IMR-90 (cell line): Measurements from ENCODE around the gene BRPF1. TPM values are rescaled to one million over a fixed set of nuclear protein-coding genes. Genes with fewer than 3 reads are reported as not detected.

Experiments used
- ATAC-seq: fragments of 200-7000 bp; cut with Tn5 transposase; 2 replicates; pipeline ENCODE4 v1.9.1; 2020; ENCODE audit warnings: low read depth, mild to moderate bottlenecking, moderate library complexity
- BruUV-seq: library from RNA; stranded (reverse); fragments of 400-500 nt; replicated peaks from 2 replicates; lab custom pipeline; 2021; lab: Mats Ljungman, UMichigan
- CTCF ChIA-PET: fragments of 300-600 bp; formaldehyde crosslinking; extraction: SDS; loops from one replicate; lab custom pipeline; 2021; ENCODE audit warnings: antibody characterized with exemption; lab: Yijun Ruan, JAX
- POLR2A ChIA-PET: fragments of 300-600 bp; sonication (Branson Sonifier 250); formaldehyde crosslinking; loops from one replicate; lab custom pipeline; 2022; ENCODE audit warnings: antibody characterized with exemption; ENCODE audit not compliant: unreplicated experiment; lab: Charles Lee
- DNase-seq: peaks from one replicate; pipeline ENCODE4 v3.0.0; 2013
- H2AFZ ChIP-seq: replicated peaks from 2 replicates; pipeline ENCODE3; 2013; ENCODE audit warnings: low read length, mild to moderate bottlenecking; ENCODE audit not compliant: poor library complexity
- H2AK5ac ChIP-seq: 2 replicates; pipeline ENCODE4 v1.6.1; 2013; ENCODE audit warnings: low read depth, low read length, inconsistent platforms
- H2AK9ac ChIP-seq: replicated peaks from 2 replicates; pipeline ENCODE3; 2013; ENCODE audit warnings: mild to moderate bottlenecking, low read depth, low read length, moderate library complexity; ENCODE audit not compliant: poor library complexity
- H2BK120ac ChIP-seq: 2 replicates; pipeline ENCODE4 v1.6.1; 2013; ENCODE audit warnings: low read depth, low read length, inconsistent platforms
- H2BK15ac ChIP-seq: 3 replicates; pipeline ENCODE4 v1.6.1; 2013; ENCODE audit warnings: low read depth, low read length, inconsistent platforms
- H2BK20ac ChIP-seq: 2 replicates; pipeline ENCODE4 v1.6.1; 2013; ENCODE audit warnings: low read depth, mild to moderate bottlenecking, inconsistent platforms, low read length, moderate library complexity
- H2BK5ac ChIP-seq: 2 replicates; pipeline ENCODE4 v1.6.1; 2013; ENCODE audit warnings: mild to moderate bottlenecking, low read depth, low read length, inconsistent platforms; ENCODE audit not compliant: poor library complexity, severe bottlenecking
- H3K14ac ChIP-seq: replicated peaks from 2 replicates; pipeline ENCODE4 v1.6.1; 2013; ENCODE audit warnings: low read depth, low read length, inconsistent platforms
- H3K18ac ChIP-seq: 2 replicates; pipeline ENCODE4 v1.6.1; 2013; ENCODE audit warnings: low read depth, low read length, control low read depth
- H3K23ac ChIP-seq: 2 replicates; pipeline ENCODE4 v1.6.1; 2013; ENCODE audit warnings: low read depth, low read length, inconsistent platforms
- H3K27ac ChIP-seq: 2 replicates; pipeline ENCODE4 v1.5.1; 2013; ENCODE audit warnings: mild to moderate bottlenecking, control low read depth, low read length; ENCODE audit not compliant: insufficient read depth
- H3K27me3 ChIP-seq: 2 replicates; pipeline ENCODE4 v1.6.1; 2013; ENCODE audit warnings: low read length; ENCODE audit not compliant: control insufficient read depth, insufficient read depth
- H3K36me3 ChIP-seq: 2 replicates; pipeline ENCODE4 v1.6.1; 2013; ENCODE audit warnings: low read length, mixed read lengths; ENCODE audit not compliant: control insufficient read depth, insufficient read depth
- H3K4ac ChIP-seq: 2 replicates; pipeline ENCODE4 v1.6.1; 2013; ENCODE audit warnings: low read depth, low read length, inconsistent platforms
- H3K4me1 ChIP-seq: 2 replicates; pipeline ENCODE4 v1.6.1; 2013; ENCODE audit warnings: low read length, mixed read lengths; ENCODE audit not compliant: control insufficient read depth, insufficient read depth
- H3K4me2 ChIP-seq: 2 replicates; pipeline ENCODE4 v1.6.1; 2013; ENCODE audit warnings: low read depth, mild to moderate bottlenecking, control low read depth, low read length, moderate library complexity
- H3K4me3 ChIP-seq: 2 replicates; pipeline ENCODE4 v1.5.1; 2013; ENCODE audit warnings: low read depth, mild to moderate bottlenecking, control low read depth, low read length, moderate library complexity; ENCODE audit not compliant: insufficient read depth
- H3K56ac ChIP-seq: 2 replicates; pipeline ENCODE4 v1.6.1; 2013; ENCODE audit warnings: low read length, inconsistent platforms; ENCODE audit not compliant: insufficient read depth; ENCODE audit errors: extremely low read depth
- H3K79me1 ChIP-seq, 2 experiments: 2 replicates each; pipeline ENCODE4 v1.6.1; 2013; ENCODE audit warnings: low read length in 2 of 2, inconsistent platforms in 1 of 2, low read depth in 1 of 2
- H3K9ac ChIP-seq: 2 replicates; pipeline ENCODE4 v1.6.1; 2013; ENCODE audit warnings: low read depth, low read length, control low read depth
- H3K9me1 ChIP-seq: 2 replicates; pipeline ENCODE4 v1.6.1; 2013; ENCODE audit warnings: low read length, inconsistent platforms; ENCODE audit not compliant: insufficient read depth
- H3K9me3 ChIP-seq: 2 replicates; pipeline ENCODE4 v1.6.1; 2013; ENCODE audit warnings: low read length; ENCODE audit not compliant: control insufficient read depth, insufficient read depth
- H4K20me1 ChIP-seq: 2 replicates; pipeline ENCODE4 v1.6.1; 2013; ENCODE audit warnings: low read length, inconsistent platforms; ENCODE audit not compliant: insufficient read depth
- H4K5ac ChIP-seq: 2 replicates; pipeline ENCODE4 v1.6.1; 2013; ENCODE audit warnings: mild to moderate bottlenecking, low read depth, low read length, control low read depth
- H4K8ac ChIP-seq, 2 experiments: 2 replicates each; pipeline ENCODE4 v1.6.1; 2013; ENCODE audit warnings: low read depth in 2 of 2, low read length in 2 of 2, control low read depth in 1 of 2, inconsistent platforms in 1 of 2
- H4K91ac ChIP-seq: 2 replicates; pipeline ENCODE4 v1.6.1; 2013; ENCODE audit warnings: low read depth, low read length, inconsistent platforms; ENCODE audit not compliant: insufficient read depth
- BHLHE40 ChIP-seq: fragments of 150-350 bp; IDR thresholded peaks from 2 replicates; pipeline ENCODE4 v1.6.1; 2016; ENCODE audit warnings: mild to moderate bottlenecking, low read depth, low read length
- FOS ChIP-seq: fragments of 150-350 bp; IDR thresholded peaks from 2 replicates; pipeline ENCODE4 v1.6.1; 2016; ENCODE audit warnings: low read depth, low read length
- MAZ ChIP-seq: IDR thresholded peaks from 2 replicates; pipeline ENCODE4 v1.6.1; 2012; ENCODE audit warnings: low read depth, mild to moderate bottlenecking, low read length, improper control_type of control experiment, moderate library complexity, borderline replicate concordance
- RAD21 ChIP-seq: IDR thresholded peaks from 2 replicates; pipeline ENCODE4 v1.6.1; 2012; ENCODE audit warnings: low read length, improper control_type of control experiment
- RCOR1 ChIP-seq: IDR thresholded peaks from 2 replicates; pipeline ENCODE4 v1.6.1; 2012; ENCODE audit warnings: mild to moderate bottlenecking, low read length, improper control_type of control experiment; ENCODE audit not compliant: insufficient replicate concordance
- RFX5 ChIP-seq: IDR thresholded peaks from 2 replicates; pipeline ENCODE4 v1.8.0; 2012; ENCODE audit warnings: low read depth, mild to moderate bottlenecking, low read length, moderate library complexity
- WGBS, 2 experiments: methylation state at CpG; one replicate each; pipeline versions ENCODE4 v1.1.5 to v1.1.7; 2013; ENCODE audit warnings: missing lambda C conversion rate in 2 of 2; ENCODE audit not compliant: insufficient read length in 1 of 2; ENCODE audit errors: extremely low coverage in 2 of 2; 5-methylcytosine and 5-hydroxymethylcytosine counted together
- dilution Hi-C: fragments of 300-500 bp; cut with HindIII; formaldehyde crosslinking; loops from one replicate; pipeline ENCODE4 v1.14.3; 2018; ENCODE audit warnings: low sequenced_read_pairs; ENCODE audit not compliant: unreplicated experiment
- in situ Hi-C: fragments of 300-500 bp; cut with MboI; formaldehyde crosslinking; loops from 3 replicates; pipeline ENCODE4 v1.14.3; 2019; ENCODE audit warnings: low sequenced_read_pairs, inconsistent platforms, mixed read lengths
- intact Hi-C: fragments of 100-400 bp; cut with micrococcal nuclease; formaldehyde crosslinking; loops from 2 replicates; pipeline ENCODE4 v1.10.0; 2022
- polyA plus RNA-seq, 3 experiments: library from polyadenylated mRNA; depleted of rRNA; stranded (reverse); fragments of >200 nt; gene quantifications; 2 replicates each; pipeline ENCODE4 v1.2.3, GENCODE V29; 2012; ENCODE audit warnings: low replicate concordance in 1 of 3
- total RNA-seq: library from RNA; depleted of rRNA; stranded (reverse); fragments of >200 nt; gene quantifications from 2 replicates; pipeline ENCODE4 v1.2.3, GENCODE V29; 2012
- TF ChIP-seq, protein P1 (sequence below): fragments of 150-350 bp; IDR thresholded peaks from 2 replicates; pipeline ENCODE4 v1.6.1; 2016; ENCODE audit warnings: low read depth, mild to moderate bottlenecking, low read length, moderate library complexity, borderline replicate concordance

The BRPF1 gene
- total and polyA plus RNA-seq, 2 of the 4 experiments (the other 2 are of a cell fraction): 13.6 to 15.6 TPM

DNA sequence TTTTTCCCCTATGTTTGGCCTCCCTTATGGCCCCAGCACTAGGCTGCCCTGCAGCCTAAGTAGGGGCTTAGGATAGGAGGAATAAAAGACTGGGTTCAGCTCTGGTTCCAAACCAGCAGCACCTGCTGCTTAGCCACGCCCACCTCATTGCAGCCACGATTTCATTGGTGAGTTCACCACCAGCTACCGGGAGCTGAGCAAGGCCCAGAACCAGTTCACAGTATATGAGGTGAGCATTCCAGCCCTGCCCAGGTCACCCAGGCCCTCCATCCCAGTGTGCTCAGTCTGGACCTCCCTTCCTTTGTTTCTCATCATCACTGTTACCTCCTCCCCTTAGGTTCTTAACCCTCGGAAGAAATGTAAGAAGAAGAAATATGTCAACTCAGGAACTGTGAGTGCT, 16.4 kb upstream of the BRPF1 start:
- Histone ChIP-seq H4K20me1 (no peaks in the 10 kb centered on the region), H2BK20ac (no peak overlapping the region), H2AK5ac (no peak overlapping the region), H2AFZ (peak overlapping the region; percentile 17), H4K5ac (no peak overlapping the region), H3K4me1 (peaks cover 2% of the 10 kb centered on the region; the same call in 1 of the 2 replicates), H3K4me2 (no peak overlapping the region), H3K56ac (no peak overlapping the region), H2BK15ac (no peak overlapping the region), H3K4me3 (no peak overlapping the region), H3K36me3 (no peaks in the 10 kb centered on the region), H3K79me1 (no peaks in the 10 kb centered on the region), H2BK5ac (no peak overlapping the region), H2AK9ac (no peak overlapping the region), H3K14ac (no peak overlapping the region), H3K4ac (no peak overlapping the region), H4K91ac (no peak overlapping the region), H3K9me1 (no peaks in the 10 kb centered on the region), H3K23ac (no peak overlapping the region), H3K9ac (no peak overlapping the region), H3K18ac (no peak overlapping the region), H2BK120ac (no peak overlapping the region), H3K27me3 (peaks cover 27% of the 10 kb centered on the region), H4K8ac (peak overlapping the region in 1 of 2 experiments; percentile 5; a peak in 1 of 4 replicates), H3K27ac (no peak overlapping the region), H3K9me3 (no peaks in the 10 kb centered on the region)
- dilution Hi-C loops: no loop called here
- no TSS peak for BruUV-seq
- no peak for TF ChIP-seq RFX5
- TF ChIP-seq FOS: no peak
- no peak for TF ChIP-seq RAD21
- no peak for TF ChIP-seq MAZ
- no peak for TF ChIP-seq RCOR1
- TF ChIP-seq, protein P1, sequence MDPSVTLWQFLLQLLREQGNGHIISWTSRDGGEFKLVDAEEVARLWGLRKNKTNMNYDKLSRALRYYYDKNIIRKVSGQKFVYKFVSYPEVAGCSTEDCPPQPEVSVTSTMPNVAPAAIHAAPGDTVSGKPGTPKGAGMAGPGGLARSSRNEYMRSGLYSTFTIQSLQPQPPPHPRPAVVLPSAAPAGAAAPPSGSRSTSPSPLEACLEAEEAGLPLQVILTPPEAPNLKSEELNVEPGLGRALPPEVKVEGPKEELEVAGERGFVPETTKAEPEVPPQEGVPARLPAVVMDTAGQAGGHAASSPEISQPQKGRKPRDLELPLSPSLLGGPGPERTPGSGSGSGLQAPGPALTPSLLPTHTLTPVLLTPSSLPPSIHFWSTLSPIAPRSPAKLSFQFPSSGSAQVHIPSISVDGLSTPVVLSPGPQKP: no peak
- no peak for TF ChIP-seq BHLHE40
- in situ Hi-C loops: no loop called here
- ChIA-PET POLR2A (no interaction called here), CTCF (interaction anchor here (0.6 to 1.2 kb wide), 2 partner anchors 15 to 77 kb away, joined by 3 to 5 read pairs; partner anchors contain the start of genes ARPC4 and TADA3)
- intact Hi-C loops: loop anchor here (5.0 to 10.0 kb wide), 3 partner anchors 202 to 510 kb away; partner anchors contain the start of genes CRELD1 and IL17RC
- ATAC-seq (no peak), DNase-seq (no peak)
- WGBS, 2 experiments: 8% methylated on average over 3 of the region's 4 CpGs; no CpG with 5 or more reads in 1 of the 2 experiments
